Left ventricle myocardium inferior (tissue), 1 donor: ENCODE data around the gene BMPR1A. TPM values are rescaled to one million over a fixed set of nuclear protein-coding genes. Genes with fewer than 3 reads are reported as not detected.
"Not testable (repeated sequence)": the region's sequence is repeated elsewhere in the genome, so short reads cannot be mapped to it uniquely, and the experiment has no call there.

Experiments
- DNase-seq: peaks from one replicate; pipeline ENCODE4 v3.0.0-alpha.2; 2020
- H3K27ac ChIP-seq: fragments of 200-600 bp; replicated peaks from 2 replicates; pipeline ENCODE4 v1.8.0; 2021
- H3K27me3 ChIP-seq: fragments of 200-600 bp; 2 replicates; pipeline ENCODE4 v1.8.0; 2021; ENCODE audit warnings: low read depth
- H3K36me3 ChIP-seq: fragments of 200-600 bp; 2 replicates; pipeline ENCODE4 v1.8.0; 2021
- H3K4me1 ChIP-seq: fragments of 200-600 bp; 2 replicates; pipeline ENCODE4 v1.8.0; 2021
- H3K4me3 ChIP-seq: fragments of 200-600 bp; 2 replicates; pipeline ENCODE4 v1.8.0; 2021; ENCODE audit warnings: mild to moderate bottlenecking, moderate library complexity
- H3K9me3 ChIP-seq: fragments of 200-600 bp; replicated peaks from 2 replicates; pipeline ENCODE4 v1.8.0; 2021
- CTCF ChIP-seq: fragments of 200-600 bp; IDR thresholded peaks from 2 replicates; pipeline ENCODE4 v1.8.0; 2021; ENCODE audit warnings: antibody characterized with exemption, mild to moderate bottlenecking, borderline replicate concordance
- intact Hi-C: fragments of 100-400 bp; cut with micrococcal nuclease; formaldehyde crosslinking; loops from one replicate; pipeline ENCODE4 v1.11.0; 2022
- total RNA-seq: library from RNA; stranded (reverse); fragmentation: NEBNext Ultra II Directional; extraction: Animal tissue kit (Norgen Biotek cat#: 25700); gene quantifications from one replicate; pipeline ENCODE4 v1.2.1, GENCODE V29; 2021
- donor health status: DM: no; HTN: yes; CAD: no; lungs with severe emphysema.

BMPR1A gene
- total RNA-seq, 1 donor from 2014 or later = 43.8 TPM

GRCh38 chr10:86862373-86862772 lies 106.0 kb downstream of the BMPR1A start:
- DNase-seq = no peak
- Histone ChIP-seq H3K9me3 (no peaks in the 10 kb centered on the region), H3K36me3 (peaks cover 6% of the 10 kb centered on the region), H3K27me3 (no peaks in the 10 kb centered on the region), H3K27ac (no peak overlapping the region), H3K4me3 (no peak overlapping the region), H3K4me1 (peaks cover 41% of the 10 kb centered on the region)
- TF ChIP-seq CTCF = no peak
- intact Hi-C loops = no loop called here

- Histone ChIP-seq H3K4me3 (no peak overlapping the region), H3K27me3 (no peaks in the 10 kb centered on the region), H3K9me3 (no peaks in the 10 kb centered on the region), H3K36me3 (peaks cover 6% of the 10 kb centered on the region), H3K4me1 (peaks cover 43% of the 10 kb centered on the region), H3K27ac (peak overlapping the region; percentile 26)
- no peak for DNase-seq
- intact Hi-C loops = no loop called here
- TF ChIP-seq CTCF = no peak
These were observed 106.5 kb downstream of the BMPR1A start for GRCh38 chr10:86862786-86863483.

GRCh38 chr10:86863484-86863842 lies 107.0 kb downstream of the BMPR1A start:
- Histone ChIP-seq H3K27me3 (no peaks in the 10 kb centered on the region), H3K4me3 (no peak overlapping the region), H3K9me3 (no peaks in the 10 kb centered on the region), H3K4me1 (peaks cover 48% of the 10 kb centered on the region), H3K36me3 (peaks cover 6% of the 10 kb centered on the region), H3K27ac (peak overlapping the region; percentile 26)
- TF ChIP-seq CTCF = no peak
- DNase-seq = no peak
- intact Hi-C loops = no loop called here

- H3K4me1 ChIP-seq = peaks cover 56% of the 10 kb centered on the region
These were observed 108.8 kb downstream of the BMPR1A start for GRCh38 chr10:86865011-86865811.

GRCh38 chr10:86867149-86867548 lies 110.7 kb downstream of the BMPR1A start:
- no peak overlapping the region for H3K4me3 ChIP-seq
- H3K36me3 ChIP-seq = no peaks in the 10 kb centered on the region
- no peak for DNase-seq
- TF ChIP-seq CTCF = no peak
- intact Hi-C loops = no loop called here
- no peak overlapping the region for H3K27ac ChIP-seq
- no peaks in the 10 kb centered on the region for H3K9me3 ChIP-seq
- H3K4me1 ChIP-seq = peaks cover 74% of the 10 kb centered on the region
- H3K27me3 ChIP-seq = no peaks in the 10 kb centered on the region

More at GRCh38 chr10:86865011-86865811, 108.8 kb downstream of the BMPR1A start:
- H3K4me3 ChIP-seq, H3K36me3 ChIP-seq, H3K9me3 ChIP-seq, intact Hi-C loops, DNase-seq, H3K27me3 ChIP-seq: not testable (repeated sequence)
- H3K27ac ChIP-seq = peak overlapping the region; percentile 57

- no peak overlapping the region for H3K4me3 ChIP-seq
- peaks cover 72% of the 10 kb centered on the region for H3K4me1 ChIP-seq
- TF ChIP-seq CTCF = no peak
- H3K9me3 ChIP-seq = no peaks in the 10 kb centered on the region
- no peak for DNase-seq
- intact Hi-C loops = no loop called here
- no peak overlapping the region for H3K27ac ChIP-seq
- H3K27me3 ChIP-seq = no peaks in the 10 kb centered on the region
- no peaks in the 10 kb centered on the region for H3K36me3 ChIP-seq
These were observed 111.9 kb downstream of the BMPR1A start for GRCh38 chr10:86868353-86868752.
